Panc1 (cell line): Measurements from ENCODE around the gene EMC6.

Experiments used
- CTCF ChIP-seq: fragments of 450-650 bp; IDR thresholded peaks from 2 replicates; pipeline ENCODE4 v1.5.1; 2017; ENCODE audit warnings: mild to moderate bottlenecking
- POLR2AphosphoS5 ChIP-seq: IDR thresholded peaks from 2 replicates; pipeline ENCODE4 v1.6.1; 2012; ENCODE audit warnings: mild to moderate bottlenecking, low read depth, low read length, moderate library complexity

GRCh38 chr17:3678095-3678820 is 9.6 kb downstream of the EMC6 start:
- TF ChIP-seq CTCF, result no peak
- no peak for TF ChIP-seq POLR2AphosphoS5
